Measurements from ENCODE around the gene CKMT2.

DNA sequence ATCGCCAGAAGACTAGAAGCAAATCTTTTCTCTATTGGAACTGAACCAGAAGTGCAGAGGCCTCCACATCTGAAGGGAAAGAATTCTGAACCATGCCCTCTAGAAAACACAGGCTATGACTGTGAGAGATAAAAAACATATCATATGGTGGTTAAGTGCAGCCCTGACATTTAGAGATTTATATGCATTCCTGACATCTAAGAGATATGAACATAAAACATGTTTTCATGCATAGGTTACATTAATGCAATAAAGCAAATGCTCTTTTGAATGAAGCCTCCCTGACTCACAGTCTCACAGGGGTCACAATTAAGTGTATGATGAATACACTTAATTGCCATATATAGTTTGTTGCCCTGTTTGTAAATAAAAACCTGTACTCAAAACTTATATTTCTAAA lies 28.9 kb upstream of the CKMT2 start:
- TF ChIP-seq, protein P1, sequence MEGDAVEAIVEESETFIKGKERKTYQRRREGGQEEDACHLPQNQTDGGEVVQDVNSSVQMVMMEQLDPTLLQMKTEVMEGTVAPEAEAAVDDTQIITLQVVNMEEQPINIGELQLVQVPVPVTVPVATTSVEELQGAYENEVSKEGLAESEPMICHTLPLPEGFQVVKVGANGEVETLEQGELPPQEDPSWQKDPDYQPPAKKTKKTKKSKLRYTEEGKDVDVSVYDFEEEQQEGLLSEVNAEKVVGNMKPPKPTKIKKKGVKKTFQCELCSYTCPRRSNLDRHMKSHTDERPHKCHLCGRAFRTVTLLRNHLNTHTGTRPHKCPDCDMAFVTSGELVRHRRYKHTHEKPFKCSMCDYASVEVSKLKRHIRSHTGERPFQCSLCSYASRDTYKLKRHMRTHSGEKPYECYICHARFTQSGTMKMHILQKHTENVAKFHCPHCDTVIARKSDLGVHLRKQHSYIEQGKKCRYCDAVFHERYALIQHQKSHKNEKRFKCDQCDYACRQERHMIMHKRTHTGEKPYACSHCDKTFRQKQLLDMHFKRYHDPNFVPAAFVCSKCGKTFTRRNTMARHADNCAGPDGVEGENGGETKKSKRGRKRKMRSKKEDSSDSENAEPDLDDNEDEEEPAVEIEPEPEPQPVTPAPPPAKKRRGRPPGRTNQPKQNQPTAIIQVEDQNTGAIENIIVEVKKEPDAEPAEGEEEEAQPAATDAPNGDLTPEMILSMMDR (IDR thresholded peaks at IDR 0.05), result no peak
- TF ChIP-seq POLR2A (IDR thresholded peaks at IDR 0.05), result no peak
- TF ChIP-seq POLR2AphosphoS5 (IDR thresholded peaks at IDR 0.05), result no peak

All from suprapubic skin (tissue), 4 donors.